Fibroblast of gingiva (primary cell): Measurements from ENCODE around the gene PRRT2.

Source experiments
- DNase-seq: peaks from one replicate; pipeline ENCODE4 v3.0.0-alpha.2; 2011; ENCODE audit warnings: low read depth

PRRT2 gene

DNA sequence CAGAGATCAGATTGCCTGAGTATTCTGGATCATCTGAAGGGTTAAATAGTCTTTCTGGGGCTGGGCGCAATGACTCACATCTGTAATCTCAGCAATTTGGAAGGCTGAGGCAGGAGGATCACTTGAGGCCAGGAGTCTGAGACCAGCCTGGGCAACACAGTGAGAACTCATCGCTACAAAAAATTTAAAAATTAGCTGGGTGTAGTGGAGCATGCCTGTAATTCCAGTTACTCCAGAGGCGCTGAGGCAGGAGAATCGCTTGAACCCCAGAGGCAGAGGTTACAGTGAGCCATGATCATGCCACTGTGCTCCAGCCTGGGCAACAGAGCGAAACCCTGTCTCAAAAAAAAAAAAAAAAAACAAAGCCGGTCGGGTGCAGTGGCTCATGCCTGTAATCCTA lies 23.9 kb downstream of the PRRT2 start:
- no peak for DNase-seq

DNA sequence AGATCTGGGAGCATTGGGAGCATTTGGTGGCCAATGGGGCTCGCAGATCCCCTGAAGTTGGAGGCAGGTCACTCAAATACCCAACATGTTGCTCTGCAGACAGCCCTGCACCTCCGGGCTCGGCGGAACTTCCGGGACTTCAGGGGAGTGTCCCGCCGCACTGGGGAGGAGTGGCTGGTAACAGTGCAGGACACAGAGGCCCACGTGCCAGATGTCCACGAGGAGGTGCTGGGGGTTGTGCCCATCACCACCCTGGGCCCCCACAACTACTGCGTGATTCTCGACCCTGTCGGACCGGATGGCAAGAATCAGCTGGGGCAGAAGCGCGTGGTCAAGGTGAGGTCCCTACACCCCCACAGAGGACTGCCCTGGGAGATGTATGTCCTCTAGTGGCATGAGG lies 24.6 kb downstream of the PRRT2 start:
- DNase-seq, result no peak

GRCh38 chr16:29837841-29838240 lies 25.8 kb downstream of the PRRT2 start:
- no peak for DNase-seq

GRCh38 chr16:29839822-29840221 lies 27.8 kb downstream of the PRRT2 start:
- no peak for DNase-seq

- DNase-seq, result no peak
These were observed 28.2 kb downstream of the PRRT2 start for GRCh38 chr16:29840240-29840639.

DNA sequence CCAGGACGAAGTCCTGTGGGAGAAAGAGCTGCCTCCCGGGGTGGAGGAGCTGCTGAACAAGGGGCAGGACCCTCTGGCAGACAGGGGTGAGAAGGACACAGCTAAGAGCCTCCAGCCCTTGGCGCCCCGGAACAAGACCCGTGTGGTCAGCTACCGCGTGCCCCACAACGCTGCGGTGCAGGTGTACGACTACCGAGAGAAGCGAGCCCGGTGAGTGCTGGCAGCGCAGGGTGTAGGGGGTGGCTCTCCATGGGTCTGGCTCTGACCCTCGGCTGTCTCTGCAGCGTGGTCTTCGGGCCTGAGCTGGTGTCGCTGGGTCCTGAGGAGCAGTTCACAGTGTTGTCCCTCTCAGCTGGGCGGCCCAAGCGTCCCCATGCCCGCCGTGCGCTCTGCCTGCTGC lies 29.6 kb downstream of the PRRT2 start:
- no peak for DNase-seq

- no peak for DNase-seq
These were observed 30.8 kb downstream of the PRRT2 start for GRCh38 chr16:29842732-29843346.

DNA sequence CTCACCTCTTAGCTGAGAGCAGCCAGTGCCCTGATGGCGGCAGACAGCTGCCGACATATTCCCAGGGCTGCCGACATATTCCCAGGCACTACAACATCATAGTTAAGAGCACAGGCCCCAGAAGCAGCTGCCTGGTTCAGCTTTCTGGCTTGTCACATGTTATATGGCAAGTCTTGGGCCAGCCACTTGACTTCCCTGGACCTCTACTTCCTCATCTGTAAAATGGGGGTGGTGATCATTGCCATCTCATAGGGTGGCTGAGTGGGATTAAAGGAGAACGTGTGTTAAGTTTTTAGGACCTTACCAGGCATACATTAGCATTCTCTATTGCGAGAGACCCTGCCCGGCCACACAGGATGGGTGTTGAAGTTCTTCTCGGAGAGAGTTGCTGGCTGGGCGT lies 31.9 kb downstream of the PRRT2 start:
- no peak for DNase-seq

DNA sequence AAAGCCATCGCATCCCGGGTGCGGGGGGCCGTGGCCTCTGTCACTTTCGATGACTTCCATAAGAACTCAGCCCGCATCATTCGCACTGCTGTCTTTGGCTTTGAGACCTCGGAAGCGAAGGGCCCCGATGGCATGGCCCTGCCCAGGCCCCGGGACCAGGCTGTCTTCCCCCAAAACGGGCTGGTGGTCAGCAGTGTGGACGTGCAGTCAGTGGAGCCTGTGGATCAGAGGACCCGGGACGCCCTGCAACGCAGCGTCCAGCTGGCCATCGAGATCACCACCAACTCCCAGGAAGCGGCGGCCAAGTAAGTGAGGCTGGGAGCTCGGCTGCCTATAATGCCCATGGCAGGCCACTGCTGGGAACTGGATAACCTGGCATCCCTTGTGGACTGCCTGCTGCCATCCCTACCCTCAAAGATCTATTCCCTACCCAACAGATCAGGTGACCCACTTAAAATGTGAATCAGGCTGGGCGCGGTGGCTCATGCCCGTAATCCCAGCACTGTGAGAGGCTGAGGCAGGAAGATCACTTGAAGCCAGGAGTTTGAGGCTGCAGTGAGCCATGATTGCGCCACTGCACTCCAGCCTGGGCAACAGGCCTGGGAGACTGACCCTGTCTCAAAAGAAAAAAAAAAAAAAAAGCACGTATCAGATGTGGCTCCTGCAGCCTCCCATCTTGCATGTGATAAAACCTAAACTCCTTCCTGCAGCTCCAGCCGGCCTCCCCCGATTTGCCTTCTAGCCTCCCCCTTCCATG lies 32.8 kb downstream of the PRRT2 start:
- DNase-seq, result peak; percentile 58

DNA sequence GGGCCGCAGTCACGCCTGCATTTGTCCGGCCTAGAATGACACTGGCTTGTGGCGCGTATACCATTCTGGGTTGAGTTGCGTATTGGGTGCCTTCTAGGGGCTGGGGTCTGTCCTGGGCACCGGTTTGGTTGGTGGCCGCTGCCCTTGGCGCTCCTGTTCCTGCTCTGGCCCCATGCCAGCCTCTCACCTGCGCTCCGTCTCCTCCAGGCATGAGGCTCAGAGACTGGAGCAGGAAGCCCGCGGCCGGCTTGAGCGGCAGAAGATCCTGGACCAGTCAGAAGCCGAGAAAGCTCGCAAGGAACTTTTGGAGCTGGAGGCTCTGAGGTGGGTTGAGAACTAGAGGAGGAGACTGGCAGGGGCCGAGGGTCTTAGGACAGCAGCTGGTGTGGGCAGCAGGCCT lies 33.7 kb downstream of the PRRT2 start:
- no peak for DNase-seq

- DNase-seq, result peak; percentile 54
These were observed 36.7 kb downstream of the PRRT2 start for GRCh38 chr16:29848420-29849297.

DNA sequence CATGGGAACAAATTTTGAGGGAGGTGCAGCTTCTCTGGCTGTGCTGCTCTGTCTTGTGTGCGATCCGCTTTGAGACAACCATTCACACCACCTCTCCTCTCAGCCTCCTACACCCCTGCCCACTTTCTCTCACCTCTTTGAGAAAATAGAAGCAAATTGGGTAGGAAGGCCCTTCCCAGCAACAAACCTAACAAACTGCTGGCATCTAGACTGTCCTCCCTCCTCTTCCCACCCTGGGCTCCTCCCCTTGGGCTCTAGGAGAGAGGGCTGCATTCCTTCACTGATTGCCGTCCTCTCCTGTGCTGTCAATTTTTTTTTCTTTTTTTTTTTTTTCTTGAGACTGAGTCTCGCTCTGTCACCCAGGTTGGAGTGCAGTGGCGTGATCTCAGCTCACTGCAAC lies 37.5 kb downstream of the PRRT2 start:
- no peak for DNase-seq

DNA sequence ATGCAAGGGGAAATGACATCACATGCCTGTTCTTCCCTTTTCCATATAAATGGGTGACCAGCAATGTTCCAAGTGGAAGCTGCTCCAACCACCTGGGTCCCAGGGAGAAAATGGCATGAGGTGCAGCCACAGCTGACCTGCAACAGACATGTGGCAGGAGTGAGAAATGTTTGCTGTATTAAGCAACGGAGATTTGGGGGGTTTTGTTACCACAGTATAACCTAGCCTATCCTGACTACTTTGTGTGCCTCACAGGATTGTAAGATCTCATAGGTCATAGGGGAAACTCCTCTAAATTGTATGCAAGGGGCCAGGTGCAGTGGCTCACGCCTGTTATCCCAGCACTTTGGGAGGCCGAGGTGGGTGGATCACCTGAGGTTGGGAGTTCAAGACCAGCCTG lies 39.0 kb downstream of the PRRT2 start:
- no peak for DNase-seq

GRCh38 chr16:29852654-29853053 lies 40.7 kb downstream of the PRRT2 start:
- peak; percentile 82 for DNase-seq

DNA sequence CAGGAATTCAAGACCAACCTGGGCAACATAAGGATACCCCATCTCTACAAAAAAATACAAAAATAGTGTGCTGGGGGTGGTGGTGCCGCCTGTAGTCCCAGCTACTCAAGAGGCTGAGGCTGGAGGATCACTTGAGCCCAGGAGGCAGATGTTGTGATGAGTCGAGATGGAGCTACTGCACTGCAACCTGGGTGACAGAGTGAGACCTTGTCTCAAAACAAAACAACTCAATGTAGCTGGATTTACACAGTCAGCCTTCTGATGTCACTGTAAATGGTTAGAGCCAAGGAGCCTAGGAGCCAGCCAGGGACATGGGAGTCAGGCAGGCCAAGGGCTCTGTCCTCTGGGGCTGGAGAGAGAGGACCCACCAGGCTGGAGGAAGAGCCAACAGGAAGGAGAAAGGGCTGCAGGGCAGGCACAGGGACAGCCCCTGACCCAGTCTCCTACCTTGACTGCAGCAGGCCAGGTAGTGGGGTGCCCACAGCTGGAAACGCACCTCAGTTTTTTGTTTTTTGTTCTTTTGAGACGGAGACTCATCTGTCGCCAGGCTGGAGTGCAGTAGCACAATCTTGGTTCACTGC lies 42.6 kb downstream of the PRRT2 start:
- no peak for DNase-seq

GRCh38 chr16:29857133-29857760 lies 45.3 kb downstream of the PRRT2 start:
- peak; percentile 94 for DNase-seq

- no peak for DNase-seq
These were observed 46.3 kb downstream of the PRRT2 start for GRCh38 chr16:29858149-29858849.

GRCh38 chr16:29858974-29859373 lies 47.0 kb downstream of the PRRT2 start:
- DNase-seq, result no peak

DNA sequence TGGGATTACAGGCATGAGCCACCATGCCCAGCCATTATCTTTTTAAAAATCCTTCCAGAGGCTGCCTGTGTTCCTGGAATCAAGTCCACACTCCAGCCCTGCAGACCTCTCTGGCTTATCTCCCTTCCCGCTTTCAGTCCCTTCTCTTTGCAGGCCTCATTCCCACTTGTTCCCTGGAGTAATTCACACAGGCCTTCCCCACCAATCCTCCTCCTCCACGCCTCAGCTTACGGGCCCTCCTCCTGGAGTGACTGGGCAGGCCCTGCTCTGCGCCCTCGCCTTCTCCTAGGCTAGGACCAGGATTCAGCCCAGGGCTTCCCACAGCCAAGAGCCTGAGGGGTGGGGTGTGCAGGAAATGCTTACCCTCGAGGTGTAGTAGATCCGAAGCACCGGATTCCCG lies 48.2 kb downstream of the PRRT2 start:
- DNase-seq, result no peak

GRCh38 chr16:29862383-29862883 lies 50.4 kb downstream of the PRRT2 start:
- DNase-seq, result no peak
